NCI-H1105 treated with DMSO at 0.1 percent for 48 hours (cell line): ENCODE measurements around the gene PDE11A.
A peak's percentile ranks its signal among the peaks of the same experiment; 100 is the strongest.

Experiments used
- DNase-seq: peaks from one replicate; lab custom pipeline; 2025; lab: John Stamatoyannopoulos, UW

Gene PDE11A

GRCh38 chr2:177628831-177629230 is 443.7 kb downstream of the PDE11A start:
- DNase-seq, result no peak

DNA sequence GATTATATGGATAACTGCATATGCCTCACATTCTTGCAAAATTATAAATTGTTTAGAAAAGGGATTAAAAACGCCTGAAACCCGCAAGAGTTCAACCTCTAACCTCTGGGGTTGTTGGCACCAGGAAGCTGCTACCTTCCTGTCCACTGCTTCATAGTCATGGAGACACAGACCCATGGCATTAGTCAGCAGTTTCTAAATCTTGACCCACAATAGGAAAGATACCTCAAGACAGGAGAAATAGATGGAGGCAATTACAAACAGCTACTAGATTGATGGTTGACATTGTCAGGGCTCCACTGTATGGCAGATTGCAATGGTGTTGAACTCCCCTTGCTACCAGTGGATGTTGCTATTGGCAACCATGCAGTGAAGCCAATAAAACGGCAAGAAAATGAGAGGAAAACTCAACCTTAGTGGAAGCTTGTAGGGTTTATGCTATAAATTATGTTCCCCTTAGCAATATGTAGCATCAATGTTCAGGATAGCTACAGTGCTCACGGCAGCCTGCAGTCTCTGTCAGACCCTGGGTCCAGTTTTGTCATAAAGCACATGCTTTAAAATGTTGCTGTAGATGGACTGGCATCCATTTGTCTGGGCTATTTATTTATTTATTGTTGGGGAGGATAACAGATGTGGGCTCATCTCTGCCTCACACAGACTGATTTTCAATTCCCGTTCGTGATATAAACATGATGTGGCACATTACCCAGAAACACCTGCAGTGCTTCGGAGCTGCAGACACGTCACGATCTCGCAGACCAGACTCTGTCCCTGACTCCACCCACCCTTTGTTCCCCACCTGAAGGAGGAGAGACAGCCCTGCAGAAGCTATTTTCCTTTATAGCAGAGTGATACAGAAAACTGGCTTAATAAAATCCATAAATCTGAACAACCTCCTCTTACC is 446.6 kb downstream of the PDE11A start:
- DNase-seq, result peak; percentile 74

DNA sequence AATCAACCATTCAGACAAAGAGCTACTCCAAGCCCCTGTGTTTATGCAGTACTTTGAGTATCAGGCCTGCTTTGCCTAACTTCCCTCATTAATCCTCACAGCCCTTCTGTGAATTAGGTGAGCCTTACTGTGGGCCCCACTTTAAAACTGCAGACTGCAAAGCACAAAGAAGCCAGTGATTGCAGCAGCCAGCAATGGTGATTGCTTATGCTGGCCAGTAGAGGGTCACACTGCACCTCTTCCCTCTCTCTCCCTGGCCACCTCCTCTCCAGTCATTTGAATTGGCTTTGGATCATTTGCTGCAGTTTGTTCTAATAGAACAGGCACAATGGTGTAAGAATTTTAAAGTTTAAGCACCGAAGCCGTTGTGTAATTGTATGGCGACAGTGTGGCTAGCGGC is 450.1 kb downstream of the PDE11A start:
- peak; percentile 34 for DNase-seq

DNA sequence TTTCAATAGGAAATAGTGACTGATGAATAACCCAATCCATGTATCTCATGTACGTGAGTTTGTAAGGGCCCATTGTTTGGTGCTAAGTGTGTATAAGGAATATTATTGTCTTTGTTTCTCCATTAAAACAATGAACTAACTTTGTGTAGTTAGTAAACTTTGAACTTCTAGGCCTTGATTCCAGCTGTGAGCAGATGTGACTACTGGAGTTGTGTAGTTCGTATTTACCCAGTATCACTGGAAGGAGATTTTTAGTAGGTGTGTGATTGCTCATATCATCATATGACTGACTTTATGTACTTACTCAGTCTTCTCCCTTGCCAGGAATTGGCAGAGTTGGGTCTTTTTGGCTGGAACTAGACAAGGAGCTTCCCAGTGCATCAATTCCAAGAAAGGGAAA is 452.6 kb downstream of the PDE11A start:
- no peak for DNase-seq

- DNase-seq, result no peak
Observed at GRCh38 chr2:177619461-177619860, 453.1 kb downstream of the PDE11A start.

GRCh38 chr2:177618255-177619253 is 454.0 kb downstream of the PDE11A start:
- DNase-seq, result peak; percentile 89

GRCh38 chr2:177617849-177618248 is 454.7 kb downstream of the PDE11A start:
- no peak for DNase-seq

DNA sequence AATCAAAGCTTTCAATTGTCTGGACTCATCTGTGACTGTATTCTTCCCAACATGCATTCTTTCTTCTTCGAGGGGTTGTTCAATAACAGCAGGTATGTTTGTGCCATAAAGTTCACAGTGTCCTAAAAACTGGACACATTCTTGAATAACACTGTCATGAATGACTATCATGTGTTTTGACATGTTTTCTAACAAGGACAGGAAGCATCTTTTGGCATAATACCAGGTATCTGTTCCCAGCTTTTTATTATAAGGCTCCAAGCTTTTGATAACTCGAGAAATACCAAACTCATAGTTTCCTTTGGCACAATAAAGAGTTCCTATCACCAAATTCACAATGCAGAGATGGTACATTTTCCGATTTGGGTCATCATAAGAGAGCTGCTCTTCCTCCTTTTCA is 455.8 kb downstream of the PDE11A start:
- DNase-seq, result no peak

- no peak for DNase-seq
Observed at GRCh38 chr2:177616066-177616465, 456.5 kb downstream of the PDE11A start.

- no peak for DNase-seq
Observed at GRCh38 chr2:177612659-177613058, 459.9 kb downstream of the PDE11A start.

- DNase-seq, result no peak
Observed at GRCh38 chr2:177611310-177611886, 461.2 kb downstream of the PDE11A start.

GRCh38 chr2:177610813-177611212 is 461.8 kb downstream of the PDE11A start:
- DNase-seq, result no peak

DNA sequence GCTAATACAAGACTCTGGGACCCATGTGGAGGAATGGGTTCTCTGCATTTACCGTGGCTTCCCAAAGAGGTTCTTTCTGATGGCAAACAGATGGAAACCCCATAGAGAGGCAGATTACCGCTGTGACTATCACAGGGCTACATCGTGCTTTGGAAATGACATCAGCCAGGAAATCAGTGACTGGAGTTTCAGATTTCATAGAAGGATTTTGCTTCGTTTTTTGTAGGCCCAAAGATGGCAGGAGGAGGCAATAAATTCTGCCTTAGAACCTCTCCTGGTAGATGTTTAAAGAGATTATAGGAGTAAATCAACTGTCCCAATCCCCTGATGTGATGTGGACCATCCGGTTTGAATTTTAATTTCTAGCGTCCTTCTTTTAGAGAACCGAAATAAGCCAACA is 465.9 kb downstream of the PDE11A start:
- no peak for DNase-seq

DNA sequence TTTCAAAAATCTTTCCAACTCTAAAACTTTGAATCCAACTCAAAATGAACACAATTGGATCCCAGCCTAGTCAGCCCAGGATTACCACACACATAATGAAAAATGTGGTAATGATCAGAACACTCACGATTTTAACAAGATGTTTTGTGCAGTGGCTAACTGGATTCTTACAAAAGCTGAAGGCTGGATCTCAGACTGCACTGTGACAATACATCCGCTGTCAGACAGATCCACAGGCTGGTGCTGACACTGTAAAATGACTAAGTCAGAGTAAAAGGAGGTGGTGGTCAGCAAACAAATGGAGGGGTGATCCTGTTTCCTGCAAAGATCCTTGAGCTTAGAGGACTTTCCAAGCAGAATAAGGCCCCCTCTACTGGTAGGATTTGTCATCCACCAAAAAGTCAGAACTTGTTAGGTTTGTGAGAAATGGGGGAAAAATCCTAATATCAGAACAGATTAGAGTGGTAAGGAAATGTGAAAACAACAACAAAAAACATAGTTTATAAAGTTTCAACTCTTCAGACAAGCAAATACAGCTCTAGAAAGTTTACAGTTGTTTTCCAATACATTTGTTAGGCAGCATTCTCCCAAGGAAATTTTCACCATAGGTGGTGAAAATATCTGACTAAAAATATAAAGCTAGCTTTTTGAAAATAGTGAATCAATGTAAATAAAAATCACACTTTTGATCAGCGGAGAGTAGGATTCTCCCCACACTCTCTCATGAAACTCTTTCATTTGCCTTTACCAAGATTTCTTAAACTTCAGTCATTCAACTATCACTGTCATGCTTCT is 468.1 kb downstream of the PDE11A start:
- peak; percentile 15 for DNase-seq

- no peak for DNase-seq
Observed at GRCh38 chr2:177603768-177604167, 468.8 kb downstream of the PDE11A start.

- DNase-seq, result no peak
Observed at GRCh38 chr2:177603181-177603580, 469.4 kb downstream of the PDE11A start.

GRCh38 chr2:177602611-177603164 is 469.9 kb downstream of the PDE11A start:
- DNase-seq, result no peak

- no peak for DNase-seq
Observed at GRCh38 chr2:177600917-177601316, 471.7 kb downstream of the PDE11A start.

GRCh38 chr2:177599956-177600355 is 472.6 kb downstream of the PDE11A start:
- no peak for DNase-seq

DNA sequence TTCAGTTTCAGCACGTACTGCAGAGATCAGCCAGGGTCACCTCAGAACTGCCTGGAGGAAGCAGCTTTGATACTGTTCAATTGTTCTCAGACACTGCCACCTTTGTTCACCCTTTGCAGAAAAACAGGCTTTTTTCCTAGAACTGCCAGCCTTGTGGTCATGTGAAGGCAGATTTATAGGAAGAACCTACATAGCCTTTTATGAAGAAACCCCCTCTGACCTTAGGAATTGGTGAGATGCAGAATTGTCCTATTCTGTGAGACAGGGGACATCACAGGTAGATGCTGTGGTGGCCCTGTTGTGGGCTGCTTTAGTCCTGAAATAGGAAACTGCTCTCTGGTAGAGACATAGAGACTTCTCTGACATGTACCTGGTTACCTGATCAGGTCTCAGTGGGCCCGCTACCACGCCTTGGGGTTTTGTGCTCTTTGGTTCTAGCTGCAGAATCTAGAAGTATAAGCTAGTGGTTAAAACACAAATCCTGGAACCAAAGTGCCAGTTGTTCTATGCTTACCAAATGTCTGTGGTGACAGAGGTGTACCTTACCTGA is 473.4 kb downstream of the PDE11A start:
- no peak for DNase-seq
